B cell (primary cell): ENCODE results near the gene NTRK3. TPM values are rescaled to one million over a fixed set of nuclear protein-coding genes. Genes with fewer than 3 reads are reported as not detected.

Source experiments
- ATAC-seq: fragments of 200-7000 bp; cut with Tn5 transposase; one replicate; pipeline ENCODE4 v1.10.0; 2021; ENCODE audit warnings: low read depth, mild to moderate bottlenecking, moderate number of reproducible peaks, moderate library complexity
- CTCF ChIA-PET: fragments of 350-600 bp; sonication (Branson Sonifier 250); formaldehyde crosslinking; loops from one replicate; lab custom pipeline; 2021; ENCODE audit warnings: antibody characterized with exemption, inconsistent platforms; lab: Charles Lee
- POLR2A ChIA-PET: fragments of 350-600 bp; sonication (Branson Sonifier 250); formaldehyde crosslinking; loops from one replicate; lab custom pipeline; 2021; ENCODE audit warnings: antibody characterized with exemption; lab: Charles Lee
- DNase-seq: peaks from one replicate; pipeline ENCODE4 v3.0.0; 2013
- H2AFZ ChIP-seq: 2 replicates; pipeline ENCODE4 v1.6.1; 2012; ENCODE audit warnings: mild to moderate bottlenecking, low read depth, low read length; ENCODE audit not compliant: insufficient read depth, poor library complexity, severe bottlenecking
- H3K27ac ChIP-seq, 2 donors: 1 replicate in 1 of 2; 2 replicates in 1 of 2; pipeline ENCODE4 v1.5.1; 2012 to 2013; ENCODE audit warnings: low read length in 2 of 2, mild to moderate bottlenecking in 2 of 2, moderate library complexity in 1 of 2
- H3K27me3 ChIP-seq, 4 experiments: fragments of 200-600 bp in 1 of 4; sonication (generic) in 1 of 4; replicated peaks in 1 of 4; 1 replicate in 2 of 4; 2 replicates in 2 of 4; pipeline versions ENCODE4 v1.6.1 to v1.7.0; 2013 to 2016; ENCODE audit warnings: low read length in 3 of 4, mild to moderate bottlenecking in 2 of 4, mixed read lengths in 1 of 4, moderate library complexity in 1 of 4; ENCODE audit not compliant: insufficient read depth in 4 of 4, control insufficient read depth in 3 of 4; ENCODE audit errors: control extremely low read depth in 1 of 4
- H3K36me3 ChIP-seq, 2 experiments: replicated peaks in 1 of 2; 1 replicate in 1 of 2; 2 replicates in 1 of 2; pipeline versions ENCODE4 v1.6.1 to v1.7.1; 2013; ENCODE audit warnings: low read length in 1 of 2; ENCODE audit not compliant: insufficient read depth in 2 of 2, control insufficient read depth in 1 of 2; ENCODE audit errors: control extremely low read depth in 1 of 2, extremely low read depth in 1 of 2
- H3K4me1 ChIP-seq, 2 donors: fragments of 200-600 bp in 1 of 2; sonication (generic) in 1 of 2; 1 replicate in 1 of 2; 2 replicates in 1 of 2; pipeline versions ENCODE4 v1.5.1 to v1.6.1; 2013 to 2017; ENCODE audit warnings: low read length in 2 of 2; ENCODE audit not compliant: control insufficient read depth in 2 of 2, insufficient read depth in 2 of 2
- H3K4me2 ChIP-seq: replicated peaks from 2 replicates; pipeline ENCODE3; 2012; ENCODE audit warnings: mild to moderate bottlenecking, low read depth, low read length; ENCODE audit not compliant: poor library complexity, severe bottlenecking
- H3K4me3 ChIP-seq, 5 experiments: fragments of 200-600 bp in 1 of 5; sonication (generic) in 1 of 5; 1 replicate in 3 of 5; 2 replicates in 2 of 5; pipeline versions ENCODE4 v1.5.1 to v1.7.0; 2011 to 2016; ENCODE audit warnings: low read length in 4 of 5, mild to moderate bottlenecking in 4 of 5, low read depth in 2 of 5, control low read depth in 1 of 5, moderate library complexity in 1 of 5; ENCODE audit not compliant: insufficient read depth in 1 of 5; ENCODE audit errors: control extremely low read depth in 1 of 5, extremely low read depth in 1 of 5
- H3K79me2 ChIP-seq: fragments of 200-600 bp; sonication (generic); one replicate; pipeline ENCODE4 v1.6.0; 2016; ENCODE audit warnings: low read length; ENCODE audit not compliant: control insufficient read depth, insufficient read depth
- H3K9ac ChIP-seq: fragments of 200-600 bp; sonication (generic); 2 replicates; pipeline ENCODE4 v1.6.1; 2017; ENCODE audit warnings: mild to moderate bottlenecking, low read length, moderate library complexity
- H3K9me3 ChIP-seq, 3 donors: one replicate each; pipeline versions ENCODE4 v1.6.1 to v1.7.1; 2013; ENCODE audit warnings: low read length in 2 of 3; ENCODE audit not compliant: control insufficient read depth in 2 of 3, insufficient read depth in 1 of 3; ENCODE audit errors: control extremely low read depth in 1 of 3
- H4K20me1 ChIP-seq: 2 replicates; pipeline ENCODE4 v1.6.0; 2012; ENCODE audit warnings: mild to moderate bottlenecking, low read length; ENCODE audit not compliant: insufficient read depth, control insufficient read depth, poor library complexity, severe bottlenecking
- H3K27ac Mint-ChIP-seq: one replicate; pipeline ENCODE4 v1.8.0; 2021; ENCODE audit warnings: mixed read lengths
- H3K27me3 Mint-ChIP-seq: one replicate; pipeline ENCODE4 v1.8.0; 2021; ENCODE audit warnings: mixed read lengths
- H3K4me1 Mint-ChIP-seq: one replicate; pipeline ENCODE4 v1.8.0; 2021; ENCODE audit warnings: mixed read lengths
- H3K4me3 Mint-ChIP-seq: one replicate; pipeline ENCODE4 v1.8.0; 2021; ENCODE audit warnings: mixed read lengths
- H3K9me3 Mint-ChIP-seq: one replicate; pipeline ENCODE4 v1.8.0; 2022; ENCODE audit warnings: mixed read lengths; ENCODE audit not compliant: insufficient read depth
- CTCF ChIP-seq: fragments of 200-600 bp; IDR thresholded peaks from one replicate; pipeline ENCODE4 v1.8.0; 2022; ENCODE audit warnings: antibody characterized with exemption, mild to moderate bottlenecking
- EZH2 ChIP-seq: IDR thresholded peaks from 2 replicates; pipeline ENCODE4 v1.6.1; 2012; ENCODE audit warnings: borderline replicate concordance, low read depth, mild to moderate bottlenecking, moderate library complexity, low read length; ENCODE audit not compliant: insufficient read depth, poor library complexity, severe bottlenecking
- WGBS: methylation state at CpG from one replicate; pipeline ENCODE4 v1.1.5; 2013; ENCODE audit warnings: missing lambda C conversion rate; ENCODE audit not compliant: insufficient coverage; 5-methylcytosine and 5-hydroxymethylcytosine counted together
- intact Hi-C: fragments of 100-400 bp; cut with micrococcal nuclease; formaldehyde crosslinking; loops from one replicate; pipeline ENCODE4 v1.10.0; 2022
- polyA plus RNA-seq: library from polyadenylated mRNA; depleted of rRNA; stranded (reverse); fragments of >200 nt; gene quantifications from 2 replicates; pipeline ENCODE4 v1.2.3, GENCODE V29; 2012
- total RNA-seq, 2 donors: library from RNA; stranded (reverse); fragments of 120-200 nt in 1 of 2; gene quantifications; 1 replicate in 1 of 2; 2 replicates in 1 of 2; pipeline versions ENCODE4 v1.2.3 to v1.2.4, GENCODE V29; 2013 to 2022

The NTRK3 gene
- total and polyA plus RNA-seq, 2 donors (not counting 1 experiment from before 2014, with no cell fraction given) = not detected

DNA sequence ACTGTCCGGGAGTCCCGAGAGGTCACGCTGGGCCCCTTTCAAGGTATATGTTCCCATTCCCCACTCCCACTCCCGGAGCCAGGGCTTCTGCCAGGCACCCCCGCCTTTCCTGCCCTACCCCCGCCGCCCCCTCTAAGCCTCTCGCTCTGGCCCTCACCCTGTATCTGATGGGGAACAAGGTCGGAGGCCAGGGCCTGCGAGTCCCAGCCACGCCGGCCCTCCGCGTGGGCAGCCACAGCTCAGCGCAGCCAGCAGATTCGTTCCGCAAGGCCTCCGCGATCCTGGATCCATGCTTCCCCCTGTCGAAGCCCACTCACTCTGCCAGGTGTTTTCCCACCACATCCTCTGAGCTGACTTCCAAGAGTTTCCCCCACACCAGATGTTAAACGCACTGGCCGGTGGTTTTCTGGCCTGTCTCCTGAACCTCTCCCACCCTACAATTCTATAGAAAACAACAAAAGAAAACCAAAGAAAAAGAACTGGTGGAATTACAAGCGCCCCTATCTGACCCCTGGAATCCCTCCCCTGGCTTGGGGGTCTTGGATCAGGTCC lies 303.7 kb downstream of the NTRK3 start:
- Histone ChIP-seq H3K9ac (no peak overlapping the region), H2AFZ (no peak overlapping the region), H3K36me3 (no peaks in the 10 kb centered on the region), H3K4me3 (no peak overlapping the region), H3K4me1 (no peaks in the 10 kb centered on the region), H4K20me1 (no peaks in the 10 kb centered on the region), H3K27ac (no peak overlapping the region), H3K4me2 (no peak overlapping the region), H3K9me3 (peaks cover 0 to 10% (median 0%) of the 10 kb centered on the region in 3 donors), H3K79me2 (no peaks in the 10 kb centered on the region), H3K27me3 (no peaks in the 10 kb centered on the region)
- no peaks in the 10 kb centered on the region for H3K4me1 Mint-ChIP-seq
- POLR2A ChIA-PET = no interaction called here
- peaks cover 3% of the 10 kb centered on the region for H3K9me3 Mint-ChIP-seq
- DNase-seq (no peak), ATAC-seq (no peak)
- CTCF ChIA-PET = no interaction called here
- TF ChIP-seq CTCF = no peak
- TF ChIP-seq EZH2 = no peak
- no peak overlapping the region for H3K4me3 Mint-ChIP-seq
- 84% methylated on average over 14 of the region's 23 CpGs for WGBS
- intact Hi-C loops = no loop called here
- H3K27ac Mint-ChIP-seq = no peak overlapping the region
- no peaks in the 10 kb centered on the region for H3K27me3 Mint-ChIP-seq

DNA sequence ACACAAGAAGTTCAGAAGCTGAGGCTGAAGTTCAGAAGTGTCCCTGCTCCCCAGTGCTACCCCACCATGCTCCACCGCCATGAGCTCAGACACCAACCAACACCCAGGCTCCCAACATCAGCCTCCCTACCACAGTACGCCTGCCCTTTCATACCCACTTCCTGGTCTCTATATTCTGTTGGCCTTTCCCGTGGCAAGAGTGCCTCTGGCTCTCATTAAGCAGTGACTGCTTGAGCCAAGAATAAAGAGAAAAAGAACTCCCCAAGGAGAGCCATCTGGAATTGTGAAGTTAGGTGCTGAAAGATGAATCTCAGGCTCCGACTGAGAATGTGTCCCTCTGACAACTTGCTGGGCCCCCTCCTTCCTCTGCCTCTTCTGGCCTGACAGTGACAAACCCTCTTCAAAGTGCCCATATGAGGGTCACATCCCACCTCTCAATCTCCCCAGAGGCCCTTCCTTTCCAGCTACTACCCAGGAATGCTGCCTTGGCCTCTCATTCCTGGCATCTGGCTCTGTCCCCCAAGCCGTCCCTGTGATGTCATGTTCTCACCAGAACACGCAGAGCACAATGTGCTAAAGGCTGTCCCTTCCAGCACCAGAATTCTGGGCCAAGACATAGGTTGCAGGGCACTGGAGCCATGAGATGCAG lies 306.8 kb downstream of the NTRK3 start:
- Mint-ChIP-seq H3K27ac (no peak overlapping the region), H3K4me1 (no peaks in the 10 kb centered on the region), H3K9me3 (peaks cover 3% of the 10 kb centered on the region), H3K27me3 (no peaks in the 10 kb centered on the region), H3K4me3 (no peak overlapping the region)
- H3K79me2 ChIP-seq = no peaks in the 10 kb centered on the region
- H3K36me3 ChIP-seq = no peaks in the 10 kb centered on the region
- no peak for TF ChIP-seq EZH2
- TF ChIP-seq CTCF = no peak
- peaks cover 0 to 10% (median 0%) of the 10 kb centered on the region in 3 donors for H3K9me3 ChIP-seq
- CTCF ChIA-PET = no interaction called here
- no peaks in the 10 kb centered on the region for H4K20me1 ChIP-seq
- H3K4me3 ChIP-seq = no peak overlapping the region
- H3K4me1 ChIP-seq = no peaks in the 10 kb centered on the region
- no peaks in the 10 kb centered on the region for H3K27me3 ChIP-seq
- H3K9ac ChIP-seq = no peak overlapping the region
- 88% methylated on average over 5 of the region's 6 CpGs for WGBS
- no peak overlapping the region for H2AFZ ChIP-seq
- H3K4me2 ChIP-seq = no peak overlapping the region
- ATAC-seq (no peak), DNase-seq (no peak)
- POLR2A ChIA-PET = no interaction called here
- intact Hi-C loops = no loop called here
- no peak overlapping the region for H3K27ac ChIP-seq
